GM21576 (cell line): ENCODE measurements around the gene LRRC63.
"Not testable (repeated sequence)": the region's sequence is repeated elsewhere in the genome, so short reads cannot be mapped to it uniquely, and the experiment has no call there.

Experiments used
- ATAC-seq: cut with Tn5 transposase; IDR thresholded peaks from one replicate; pipeline ENCODE4 v1.9.1; 2021; ENCODE audit warnings: mild to moderate bottlenecking, moderate library complexity; ENCODE audit not compliant: unreplicated experiment

The LRRC63 gene

GRCh38 chr13:46181377-46181839 lies 30.3 kb upstream of the LRRC63 start:
- no peak for ATAC-seq

GRCh38 chr13:46181840-46182490 lies 29.8 kb upstream of the LRRC63 start, which contains the start of gene LCP1:
Gene LCP1, minus strand, starts transcription at chr13:46182177. Its CDS starts 22,515 bp downstream, at chr13:46159662.
- ATAC-seq, result peak; percentile 61

DNA sequence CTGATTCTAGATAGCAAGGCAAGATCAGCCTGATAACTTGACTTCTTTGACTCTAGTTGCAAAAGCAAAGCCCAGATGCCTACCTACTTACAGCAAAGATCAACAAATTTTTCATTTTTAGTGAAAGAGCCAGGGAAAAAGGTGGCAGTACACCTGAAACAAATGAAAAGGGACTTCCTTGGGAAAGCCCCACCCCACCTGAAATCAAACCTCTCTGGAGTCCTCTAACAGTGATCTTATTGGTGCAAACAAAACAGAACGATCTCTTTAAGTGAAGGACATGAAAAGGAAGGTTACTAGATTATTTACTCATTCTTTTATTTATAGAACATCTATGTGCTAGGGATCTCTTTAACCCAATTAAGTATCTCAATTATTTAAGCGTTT lies 29.2 kb upstream of the LRRC63 start:
- ATAC-seq, result no peak

DNA sequence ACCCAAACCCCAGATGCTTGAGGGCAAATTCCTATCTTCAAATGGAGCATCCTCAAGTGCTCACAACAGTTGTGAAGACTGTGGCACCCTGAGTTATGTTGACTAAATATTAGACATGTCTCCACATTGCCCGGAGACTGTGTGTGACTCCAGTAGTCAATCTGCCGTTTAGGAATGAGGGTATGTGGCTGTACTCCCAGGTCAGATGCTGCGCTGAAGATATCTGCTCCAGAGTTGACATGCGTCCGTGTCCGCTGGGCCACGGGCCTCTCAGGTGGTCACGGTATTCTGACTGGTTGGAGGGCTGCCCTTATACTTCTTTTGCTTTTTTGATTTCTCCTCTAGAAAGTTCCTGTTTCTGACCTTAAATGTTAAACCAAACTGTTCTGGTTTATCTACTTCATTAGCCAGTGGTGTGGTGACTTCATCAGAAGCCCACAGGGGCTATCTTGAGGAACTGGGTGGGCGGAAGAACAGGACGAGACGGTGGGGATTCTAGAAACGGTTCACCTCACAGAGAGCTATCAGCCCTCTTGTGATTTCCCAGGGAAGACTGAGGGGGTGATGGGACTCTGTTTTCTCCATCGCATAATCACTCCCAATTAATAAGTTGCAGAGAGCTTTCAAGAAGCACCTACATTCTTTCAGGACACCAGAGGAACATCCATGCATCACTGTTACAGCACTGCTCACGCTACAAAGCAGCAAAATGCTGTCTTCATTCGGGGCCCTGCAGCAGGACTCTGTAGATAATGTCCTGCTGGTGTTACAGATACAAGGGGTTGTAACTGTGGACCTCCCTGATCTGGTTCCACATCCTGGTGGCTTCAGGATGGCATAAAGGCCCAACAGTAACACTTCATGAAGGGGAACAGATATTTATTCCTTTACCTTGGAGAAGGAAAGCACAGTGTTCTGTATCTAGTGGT lies 28.4 kb upstream of the LRRC63 start:
- ATAC-seq, result no peak

DNA sequence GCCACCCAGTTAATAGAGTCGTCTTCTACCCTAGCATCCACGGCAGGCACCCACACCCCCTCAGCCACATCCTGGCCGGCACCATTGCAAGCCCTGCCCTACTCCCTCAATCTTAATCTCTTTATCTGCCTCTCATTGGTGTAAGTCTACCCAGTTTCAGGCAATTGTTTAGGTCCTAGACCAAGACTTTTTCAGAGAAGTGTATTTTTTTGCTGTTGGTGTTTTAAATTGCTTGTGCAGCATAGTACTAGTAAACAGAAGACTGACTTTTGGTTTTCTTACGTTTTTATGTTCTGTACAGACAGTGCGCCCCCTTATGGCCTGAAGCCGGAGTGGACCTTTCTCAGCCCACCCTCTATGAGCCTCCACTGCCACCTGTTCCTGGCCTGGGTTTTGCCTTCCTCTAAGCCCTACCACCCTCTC lies 27.4 kb upstream of the LRRC63 start:
- peak; percentile 45 for ATAC-seq

DNA sequence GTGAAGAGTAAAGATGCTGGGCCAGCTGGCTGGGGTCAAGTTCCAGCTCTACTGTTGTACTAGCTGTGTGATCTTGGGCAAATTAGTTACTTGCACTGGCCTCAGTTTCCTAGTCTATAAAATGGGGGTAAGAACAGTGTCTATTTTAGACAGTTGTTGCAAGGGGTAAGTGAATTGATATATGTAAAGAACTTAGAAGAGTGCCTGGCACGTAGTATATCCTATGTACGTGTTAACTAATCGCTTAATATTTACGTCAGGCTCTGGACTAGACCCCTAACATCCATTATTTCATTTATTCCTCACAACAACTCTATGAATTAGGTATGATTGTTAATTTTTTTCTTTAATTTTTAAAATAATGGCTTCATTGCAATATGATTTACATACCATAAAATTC lies 26.1 kb upstream of the LRRC63 start:
- no peak for ATAC-seq

DNA sequence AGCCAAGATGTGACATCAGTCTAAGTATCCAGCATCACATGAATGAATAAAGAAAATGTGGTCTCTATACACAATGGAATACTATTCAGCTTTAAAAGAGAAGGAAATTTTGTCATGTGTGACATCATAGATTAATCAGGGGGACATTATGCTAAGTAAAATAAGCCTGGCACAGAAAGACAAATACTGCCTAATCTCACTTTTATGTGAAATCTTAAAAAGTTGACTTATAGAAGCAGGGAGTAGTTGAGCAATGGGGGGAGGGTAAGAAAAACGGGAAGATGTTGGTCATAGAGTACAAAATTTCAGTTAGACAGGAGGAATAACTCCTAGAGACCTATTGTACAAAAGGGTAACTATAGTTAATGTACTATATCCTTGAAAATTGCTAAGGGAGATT lies 19.3 kb upstream of the LRRC63 start:
- ATAC-seq, result no peak

- no peak for ATAC-seq
Observed at GRCh38 chr13:46195016-46195415, 16.7 kb upstream of the LRRC63 start.

DNA sequence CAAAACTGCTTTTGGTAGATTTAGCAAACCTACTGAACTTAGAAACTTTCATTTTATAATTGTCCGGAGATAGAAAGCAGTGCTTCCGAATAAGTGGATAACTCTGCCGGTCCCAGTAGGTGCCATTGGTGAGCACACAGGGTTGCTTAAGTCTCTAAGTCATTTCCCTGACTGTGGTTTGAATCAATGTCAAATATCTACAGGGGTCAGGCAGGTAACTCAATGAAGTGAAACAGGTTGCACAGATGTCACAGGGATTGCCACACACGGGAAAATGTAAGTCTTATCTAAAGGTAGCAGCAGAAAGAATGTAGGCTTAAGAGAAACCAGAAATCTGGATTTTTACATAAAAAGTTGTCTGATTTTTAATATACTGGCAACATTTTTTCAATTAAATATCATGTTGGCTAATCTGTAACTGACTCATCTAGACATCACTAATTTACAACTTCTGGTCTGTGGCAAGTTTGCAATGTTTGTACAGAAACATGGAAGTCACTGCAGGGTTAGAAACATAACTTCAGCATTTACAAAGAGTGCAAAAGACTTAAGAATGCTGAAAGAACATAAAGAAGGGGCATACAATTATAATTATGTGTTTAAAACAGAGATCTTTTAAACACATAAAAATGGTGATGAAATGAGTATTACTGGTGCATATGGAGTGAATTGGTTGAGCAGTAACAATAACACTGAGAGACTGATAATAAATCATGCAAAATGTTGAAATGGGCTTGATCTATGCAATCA lies 14.3 kb upstream of the LRRC63 start:
- no peak for ATAC-seq

- no peak for ATAC-seq
Observed at GRCh38 chr13:46198696-46199193, 13.0 kb upstream of the LRRC63 start.

DNA sequence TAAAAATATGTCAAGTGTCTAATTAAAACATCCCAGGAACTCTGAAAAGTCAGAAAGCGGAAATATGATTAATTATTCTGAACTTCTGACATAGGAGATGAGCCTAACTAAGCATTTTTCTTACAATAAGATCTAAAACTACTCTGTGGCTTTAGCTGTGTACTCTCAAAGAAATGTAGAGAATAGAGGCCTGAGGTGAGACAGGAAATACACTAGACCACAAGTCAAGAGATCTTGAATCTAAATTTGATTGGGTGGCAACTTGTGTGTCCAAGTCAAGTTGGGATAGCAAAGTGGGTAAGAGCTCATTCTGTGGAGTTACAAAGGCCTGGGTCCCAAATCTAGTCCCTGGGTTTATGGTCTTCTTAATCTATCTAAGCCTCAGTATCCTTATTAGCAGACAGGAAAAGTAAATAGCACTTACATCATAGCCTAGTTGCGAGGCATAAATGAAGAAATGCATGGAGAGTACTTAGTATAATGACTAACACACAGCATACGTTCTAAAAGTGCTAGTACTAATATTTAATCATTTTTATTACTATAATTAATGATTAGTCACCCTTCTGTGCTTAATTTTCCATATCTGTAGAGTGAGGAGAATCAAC lies 9.4 kb upstream of the LRRC63 start:
- peak; percentile 56 for ATAC-seq

DNA sequence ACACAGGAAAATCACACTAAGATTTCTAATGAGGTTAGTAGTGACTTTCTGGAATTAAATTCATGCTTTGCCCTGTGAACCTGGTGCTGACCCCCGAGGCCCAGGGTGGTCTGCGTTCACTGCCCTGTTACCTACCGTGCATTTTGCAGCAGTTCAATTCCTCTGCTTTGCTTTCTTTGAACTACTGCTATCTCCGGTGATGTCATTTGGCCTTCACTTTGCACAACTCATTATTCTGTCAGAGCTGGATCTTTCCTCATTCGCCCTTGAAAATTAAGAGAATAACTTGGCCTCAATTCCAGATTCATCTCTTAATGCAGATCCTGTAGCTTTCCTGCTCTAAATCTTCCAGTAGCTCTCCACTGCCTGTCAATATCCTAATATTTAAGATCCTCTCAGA lies 8.8 kb upstream of the LRRC63 start:
- no peak for ATAC-seq

- ATAC-seq, result no peak
Observed at GRCh38 chr13:46206143-46206542, 5.6 kb upstream of the LRRC63 start.

DNA sequence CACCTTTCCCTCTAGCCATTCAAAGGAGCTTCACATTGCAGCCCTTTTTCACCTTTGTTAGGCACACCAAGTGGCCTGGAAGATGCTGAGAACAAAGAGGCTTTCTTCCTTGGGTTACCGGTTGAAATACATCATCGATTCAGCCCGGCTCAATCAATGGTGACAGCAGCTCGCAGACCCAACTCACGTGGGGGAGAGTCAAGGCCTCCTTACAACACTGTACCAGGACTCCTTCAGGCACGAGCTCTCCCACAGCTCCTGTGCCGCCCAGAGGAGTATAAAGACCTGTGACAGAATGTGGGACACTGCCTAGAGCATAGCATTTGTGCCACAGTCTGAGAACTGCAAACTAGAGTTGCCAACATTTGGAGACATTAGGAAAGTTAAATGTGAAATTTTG lies 3.9 kb upstream of the LRRC63 start:
- ATAC-seq, result no peak

GRCh38 chr13:46210362-46211083 lies 1.2 kb upstream of the LRRC63 start:
- no peak for ATAC-seq

DNA sequence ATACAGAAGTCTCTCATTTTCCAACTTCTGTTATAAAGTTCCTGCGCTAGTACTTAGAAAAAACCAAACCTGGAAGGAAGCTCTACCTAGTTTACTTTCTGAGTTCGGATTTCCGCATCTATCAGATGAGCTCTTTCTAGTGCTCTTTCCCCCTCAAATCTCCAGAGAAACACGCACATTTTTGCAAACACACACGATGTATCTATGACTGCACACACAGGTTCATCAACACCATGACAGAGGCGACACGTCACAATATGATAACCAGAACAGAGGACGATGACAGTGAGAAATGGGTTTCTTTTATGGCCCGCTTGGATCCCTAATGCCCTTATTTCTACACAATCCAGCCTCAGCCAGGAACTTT lies 629 bp upstream of the LRRC63 start:
- no peak for ATAC-seq

DNA sequence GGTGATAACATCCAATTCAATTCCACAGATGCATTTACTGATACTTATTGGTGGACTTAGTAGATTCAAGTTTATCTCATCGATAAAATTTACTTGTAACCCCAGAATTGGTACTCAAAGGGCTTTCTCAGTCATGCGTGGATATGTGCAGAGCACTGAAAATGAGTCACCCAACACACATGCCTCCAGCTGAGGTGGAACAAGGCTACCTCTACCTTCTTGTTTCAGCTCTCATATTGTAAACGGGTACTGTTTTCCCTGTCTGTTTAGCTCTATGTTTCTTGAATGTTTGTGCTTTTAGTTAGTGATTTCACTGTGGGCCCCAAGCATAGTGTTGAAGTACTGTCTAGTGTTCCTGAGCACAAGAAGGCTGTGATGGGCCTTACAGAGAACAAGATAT lies 1.5 kb downstream of the LRRC63 start:
- no peak for ATAC-seq

DNA sequence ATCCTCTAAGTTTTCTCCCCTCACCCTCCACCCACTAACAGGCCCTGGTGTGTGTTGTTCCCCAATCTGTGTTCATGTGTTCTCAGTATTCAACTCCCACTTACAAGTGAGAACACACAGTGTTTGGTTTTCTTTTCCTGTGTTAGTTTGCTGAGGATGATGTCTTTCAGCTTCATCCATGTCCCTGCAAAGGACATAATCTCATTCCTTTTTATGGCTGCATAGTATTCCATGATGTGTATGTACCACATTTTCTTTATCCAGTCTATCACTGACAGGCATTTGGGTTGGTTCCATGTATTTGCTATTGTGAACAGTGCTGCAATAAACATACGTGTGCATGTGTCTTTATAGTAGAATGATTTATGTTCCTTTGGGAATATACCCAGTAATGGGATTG lies 3.0 kb downstream of the LRRC63 start:
- not testable (repeated sequence) for ATAC-seq

GRCh38 chr13:46220234-46220633 lies 8.5 kb downstream of the LRRC63 start:
- not testable (repeated sequence) for ATAC-seq

DNA sequence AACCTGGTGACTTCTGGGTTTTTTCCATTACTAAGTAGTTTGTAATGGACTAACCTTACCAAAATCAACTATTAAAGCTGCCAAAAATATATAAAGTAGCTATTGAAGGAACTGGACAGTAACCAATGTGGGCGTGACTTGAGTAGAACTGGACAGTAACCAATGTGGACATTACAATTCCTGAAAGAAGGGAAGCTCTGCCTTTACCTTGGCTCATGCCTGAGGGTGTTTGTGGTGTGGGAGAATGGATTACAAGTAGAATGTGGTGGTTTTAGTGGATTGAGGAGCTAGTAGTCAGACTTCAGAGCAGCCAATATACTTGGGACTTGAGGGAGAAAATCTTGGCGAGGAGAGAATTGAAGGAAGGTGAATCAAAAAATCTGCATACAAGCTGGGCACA lies 17.5 kb downstream of the LRRC63 start:
- no peak for ATAC-seq
